AML-193 (cell line): ENCODE results near the gene RAB11FIP4.

Experiments used
- DNase-seq, 2 experiments: peaks; one replicate each; lab custom pipeline; 2025; lab: John Stamatoyannopoulos, UW

Gene RAB11FIP4

DNA sequence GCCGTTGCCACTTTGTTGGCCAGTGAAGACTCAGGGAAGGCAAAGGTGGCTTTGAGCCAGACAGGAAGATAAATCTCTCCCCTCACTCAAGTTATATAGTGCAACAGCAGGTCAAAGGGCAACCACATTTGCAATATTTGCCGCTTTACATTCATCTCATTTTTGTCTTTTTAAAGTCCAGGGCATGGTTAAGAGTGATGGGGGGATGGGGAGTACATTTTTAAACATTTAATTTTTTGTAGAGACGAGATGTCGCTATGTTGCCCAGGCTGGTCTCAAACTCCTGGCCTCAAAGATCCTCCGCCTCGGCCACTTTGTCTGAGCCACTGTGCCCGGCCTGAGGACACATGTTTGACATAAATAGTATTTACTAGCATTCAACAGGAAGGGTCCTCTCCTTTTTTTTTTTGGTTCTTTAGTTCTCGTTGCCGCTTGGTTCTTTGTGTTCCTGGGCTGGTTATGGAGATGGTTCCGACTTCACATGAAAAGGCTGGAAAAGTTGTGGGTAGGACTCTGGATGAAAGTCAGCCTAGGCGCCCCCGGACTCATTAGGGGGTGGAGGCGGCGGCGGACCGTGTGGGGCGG is 95.7 kb downstream of the RAB11FIP4 start:
- no peak for DNase-seq

DNA sequence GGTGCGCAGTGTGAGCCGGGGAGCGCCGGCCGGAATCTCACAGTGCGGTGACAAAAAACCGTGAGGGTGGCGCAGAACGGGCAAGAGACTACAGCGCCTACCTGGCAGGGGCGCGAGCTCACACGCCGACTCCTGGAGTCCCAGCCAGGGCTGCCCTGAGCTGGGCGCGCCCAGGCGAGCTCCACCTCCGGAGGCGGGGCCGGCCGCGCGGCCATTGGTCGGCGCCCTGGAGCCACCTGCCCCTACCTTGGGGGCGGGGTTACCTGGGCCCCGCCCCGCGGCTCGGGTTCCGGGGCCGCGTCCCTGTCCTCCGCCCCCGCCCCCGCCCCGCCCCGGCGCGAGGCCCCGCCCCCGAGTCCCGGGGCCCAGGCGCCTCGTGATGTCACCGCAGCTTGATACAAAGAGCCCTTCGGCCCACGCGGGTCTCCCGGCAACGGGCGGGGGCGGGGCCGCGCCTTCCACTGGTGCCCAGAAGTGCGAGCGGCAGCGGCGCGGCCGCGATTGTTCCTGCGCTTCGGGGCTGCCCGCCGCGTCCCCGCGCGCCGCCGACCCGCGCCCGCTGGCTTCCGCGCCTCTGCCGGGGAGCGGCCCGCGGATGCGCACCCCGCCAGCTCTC is 96.3 kb downstream of the RAB11FIP4 start:
- peak in 1 of 2 experiments; percentile 9 for DNase-seq

DNA sequence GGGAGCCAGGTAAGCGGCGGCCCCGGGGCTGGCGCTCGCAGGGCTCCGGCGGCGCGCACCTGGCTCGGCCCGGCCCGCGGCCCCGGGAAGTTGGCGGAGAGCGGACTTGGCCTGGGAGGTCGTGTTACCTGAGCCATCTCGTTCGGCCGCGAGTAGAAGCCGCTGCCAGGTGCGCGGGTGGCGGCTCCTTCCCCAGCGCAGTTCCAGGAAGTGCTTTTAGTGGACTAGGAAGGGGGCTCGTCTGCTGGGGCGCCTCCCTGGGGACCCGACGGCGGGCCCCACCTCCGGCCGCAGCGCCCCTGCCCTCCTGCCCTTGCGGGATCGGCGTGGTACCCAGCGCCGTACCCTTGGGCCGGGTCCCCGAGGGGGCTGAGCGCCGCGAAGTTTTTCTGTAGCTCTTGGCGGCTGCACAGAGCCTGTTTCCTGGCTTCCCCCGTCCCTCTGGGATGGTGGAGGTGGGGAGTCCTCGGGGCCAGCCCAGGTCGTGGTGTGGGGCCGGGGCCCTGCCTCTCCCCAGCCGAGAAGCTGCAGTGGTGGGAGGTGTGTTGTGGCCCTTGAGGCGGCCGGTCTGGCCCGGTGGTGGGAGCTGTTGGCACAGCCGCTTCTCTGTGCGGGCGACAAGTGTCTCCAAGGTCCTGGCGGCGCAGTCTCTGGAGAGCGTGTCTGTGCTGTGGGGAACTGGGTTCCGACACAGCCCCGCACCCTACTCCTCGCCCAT is 96.9 kb downstream of the RAB11FIP4 start:
- no peak for DNase-seq

DNA sequence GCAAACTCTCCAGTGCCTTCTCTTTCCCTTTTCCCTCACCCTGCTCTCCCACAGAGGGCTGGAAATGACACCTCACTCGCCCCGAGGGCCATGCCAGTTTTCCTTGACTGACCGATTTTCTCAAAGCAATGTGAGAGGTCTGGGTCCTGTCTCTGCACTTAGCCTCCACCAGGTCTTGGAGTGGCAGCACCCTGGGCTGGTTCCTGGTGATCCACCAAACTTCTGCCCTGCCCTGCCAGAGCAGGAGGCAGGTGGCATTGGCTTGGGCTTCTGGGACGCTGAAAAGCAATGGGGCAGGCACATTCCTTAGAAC is 97.5 kb downstream of the RAB11FIP4 start:
- no peak for DNase-seq

DNA sequence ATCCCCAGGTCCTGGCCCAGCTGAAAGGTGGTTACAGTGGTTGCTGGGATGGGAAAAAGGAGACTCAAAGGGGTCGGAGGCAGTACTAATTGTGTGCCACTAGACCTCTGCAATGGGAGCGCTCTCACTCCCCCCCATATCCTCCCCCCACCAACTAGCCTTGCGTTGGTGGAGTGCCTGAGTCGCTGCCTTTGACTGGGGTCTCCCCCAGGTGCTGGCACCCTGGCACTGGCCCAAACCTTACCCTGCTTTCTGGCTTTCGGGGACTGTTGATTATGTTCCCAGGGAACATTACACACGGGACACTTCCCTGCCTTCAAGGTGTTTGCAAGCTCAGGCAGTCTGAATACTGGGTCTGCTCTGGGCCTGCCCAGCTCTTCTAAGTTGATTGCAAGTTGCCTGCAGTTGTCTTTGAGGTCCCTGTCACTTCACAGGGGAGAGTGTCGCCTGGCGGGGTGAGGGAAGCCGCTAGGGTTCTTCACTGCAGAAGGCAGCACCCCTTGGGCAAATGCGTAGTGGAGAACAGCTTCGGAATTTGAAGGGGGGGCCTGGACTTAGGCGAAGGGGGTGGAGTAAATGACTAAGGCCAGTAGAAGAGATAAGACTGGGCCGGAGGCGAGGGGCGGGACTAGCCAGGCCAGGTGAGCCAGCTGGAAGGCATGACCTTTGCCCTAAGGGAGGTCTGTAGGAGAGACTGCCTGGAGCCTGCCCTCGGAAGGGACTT is 98.0 kb downstream of the RAB11FIP4 start:
- DNase-seq = no peak

DNA sequence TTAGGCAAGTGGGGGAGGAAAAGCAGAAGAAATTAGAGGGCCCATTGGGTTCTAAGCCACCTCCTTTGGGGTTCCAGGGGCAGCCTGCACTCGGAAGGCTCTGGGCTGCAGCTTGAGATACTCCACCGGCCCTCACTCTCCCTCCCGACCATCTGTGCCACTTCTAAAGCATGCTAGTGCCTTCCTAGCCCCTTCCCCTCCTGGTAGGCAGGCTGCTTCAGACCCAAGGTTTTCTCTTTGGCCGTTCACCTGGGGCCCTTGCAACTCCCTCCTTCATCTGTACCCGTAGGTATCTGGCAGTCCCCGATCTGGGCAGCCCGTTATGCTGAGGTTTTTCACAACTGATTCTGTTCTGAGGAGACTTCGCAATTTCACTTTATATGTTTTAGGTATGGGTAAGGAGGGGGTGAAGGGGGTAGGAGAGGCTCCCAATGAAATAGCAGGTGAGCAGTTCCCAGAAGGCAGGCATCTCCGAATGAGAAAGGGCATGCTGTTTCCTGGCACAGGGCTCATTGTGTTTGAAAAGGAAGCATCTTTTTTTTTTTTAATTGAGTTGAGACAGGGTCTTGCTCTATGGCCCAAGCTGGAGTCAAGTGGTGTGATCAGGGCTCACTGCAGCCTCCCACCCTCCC is 98.7 kb downstream of the RAB11FIP4 start:
- no peak for DNase-seq

DNA sequence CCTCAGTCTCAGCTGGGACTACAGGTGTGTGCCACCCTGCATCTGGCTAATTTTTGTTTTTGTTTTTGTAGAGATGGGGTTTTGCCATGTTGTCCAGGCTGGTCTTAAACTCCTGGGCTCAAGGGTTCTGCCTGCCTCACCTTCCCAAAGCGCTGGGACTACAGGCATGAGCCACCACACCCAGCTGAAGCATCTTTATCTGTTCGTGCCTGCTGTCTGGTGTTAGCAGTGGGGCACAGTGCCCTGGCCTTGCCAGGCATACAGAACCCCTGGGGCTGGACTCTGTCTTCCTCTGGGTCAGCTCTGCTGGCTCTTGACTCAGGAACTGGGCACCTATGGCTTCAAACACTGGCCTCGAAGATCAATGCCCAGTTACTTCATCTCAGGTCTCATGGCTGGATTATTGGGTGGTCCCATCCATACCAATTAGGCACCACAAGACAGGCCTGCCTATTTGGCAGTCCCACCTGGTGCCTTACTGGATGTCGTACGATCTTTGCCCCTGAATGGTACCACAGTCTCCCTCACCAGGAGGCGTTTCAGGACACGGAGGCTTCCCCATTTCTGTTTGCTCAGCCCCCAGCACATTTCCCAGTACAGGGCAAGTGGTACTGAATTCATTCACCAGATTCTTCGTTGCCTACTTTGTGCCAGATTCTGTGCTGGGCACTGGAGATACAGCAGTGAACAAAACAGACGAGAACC is 99.3 kb downstream of the RAB11FIP4 start:
- DNase-seq = no peak

DNA sequence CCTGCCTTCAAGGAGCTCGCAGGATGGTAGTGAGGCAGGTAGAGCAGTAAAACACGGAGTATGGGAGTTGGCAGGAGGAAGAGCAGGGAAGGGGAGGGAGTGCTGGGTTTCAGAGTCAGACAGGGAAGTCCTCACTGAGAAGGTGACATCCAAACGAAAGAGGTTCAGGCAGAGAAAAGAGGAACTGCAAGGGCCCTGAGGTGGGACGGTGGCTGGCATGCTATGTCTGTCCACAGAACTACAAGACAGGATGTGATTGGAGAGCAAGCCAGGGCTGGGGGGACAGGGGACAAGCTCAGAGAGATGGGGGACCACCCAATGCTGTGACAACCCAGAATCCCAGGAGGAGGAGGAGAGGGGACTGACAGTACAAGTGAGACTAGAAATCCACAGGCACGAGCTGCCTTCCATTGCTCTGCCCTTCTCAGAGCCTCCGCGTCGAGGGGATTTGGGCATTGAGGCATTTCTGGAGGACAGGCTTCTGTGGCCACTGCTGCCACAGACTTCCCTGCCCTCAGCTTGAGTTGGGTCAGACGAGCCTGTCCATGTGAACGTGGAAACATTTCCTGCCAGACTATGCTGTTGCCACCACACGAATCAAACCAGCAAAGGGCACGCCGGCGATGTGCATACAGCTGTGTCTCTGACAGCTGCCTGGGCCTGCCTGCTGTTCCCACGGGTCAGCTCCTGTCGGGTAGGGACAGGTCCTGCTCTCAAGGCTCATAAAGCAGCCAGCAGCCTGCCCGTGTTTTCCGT is 100.1 kb downstream of the RAB11FIP4 start:
- peak; percentile 30 to 31 for DNase-seq

DNA sequence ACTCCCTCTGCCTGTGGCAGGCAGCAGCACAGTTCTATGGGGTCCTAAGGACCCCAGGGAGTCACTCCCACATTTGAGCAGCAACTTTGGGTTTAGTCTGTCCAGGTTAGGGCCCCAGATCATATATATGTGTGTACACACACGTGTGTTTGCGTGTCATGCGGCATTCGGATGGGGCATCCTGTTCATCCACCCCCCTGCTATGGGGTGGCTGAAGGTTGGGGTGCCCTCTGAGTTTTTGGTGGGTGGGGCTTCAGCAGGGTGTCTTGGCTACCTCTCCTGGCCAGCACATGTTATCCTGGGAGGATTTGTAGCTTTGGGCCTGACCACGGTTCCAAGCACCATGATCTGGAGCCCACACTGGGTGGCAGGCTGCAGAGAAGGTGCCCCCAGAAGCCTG is 100.7 kb downstream of the RAB11FIP4 start:
- DNase-seq = no peak

DNA sequence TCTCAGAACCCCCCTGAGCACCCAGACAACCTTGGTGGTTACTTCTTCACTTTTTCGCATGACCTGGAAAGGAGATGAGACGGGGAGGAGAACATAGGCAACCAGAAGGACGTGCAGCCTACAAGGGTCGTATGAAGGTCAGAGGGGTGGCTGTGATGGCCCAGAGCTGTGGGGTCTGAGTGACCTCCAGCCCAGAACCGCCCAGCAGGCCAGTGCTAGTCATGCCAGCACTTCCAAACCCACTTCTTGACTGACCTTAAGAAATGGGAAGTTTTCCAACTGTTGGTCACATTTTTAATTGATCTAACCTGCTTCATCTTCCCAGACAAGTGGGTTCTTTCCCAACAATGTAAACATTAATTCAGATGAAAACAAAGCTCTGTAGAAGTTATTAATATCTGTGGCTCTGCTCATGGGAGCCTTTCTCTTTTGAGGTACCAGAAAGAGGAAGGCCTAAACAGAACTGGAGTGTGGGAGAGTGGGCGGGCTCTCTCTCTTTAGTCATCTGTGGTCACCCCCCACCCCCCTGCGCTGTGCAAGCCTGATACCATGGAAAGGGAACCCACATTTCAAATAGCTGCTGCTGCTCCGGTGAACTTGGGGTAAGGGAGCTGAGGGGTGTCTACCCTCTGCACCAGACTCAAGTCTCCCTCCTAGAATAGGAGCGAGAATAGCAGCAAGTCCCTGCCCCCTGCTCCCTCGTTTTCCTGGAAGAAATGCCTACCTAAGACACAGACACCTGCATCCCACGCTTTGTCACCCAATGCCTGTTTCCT is 101.6 kb downstream of the RAB11FIP4 start:
- DNase-seq = peak; percentile 51 to 61

DNA sequence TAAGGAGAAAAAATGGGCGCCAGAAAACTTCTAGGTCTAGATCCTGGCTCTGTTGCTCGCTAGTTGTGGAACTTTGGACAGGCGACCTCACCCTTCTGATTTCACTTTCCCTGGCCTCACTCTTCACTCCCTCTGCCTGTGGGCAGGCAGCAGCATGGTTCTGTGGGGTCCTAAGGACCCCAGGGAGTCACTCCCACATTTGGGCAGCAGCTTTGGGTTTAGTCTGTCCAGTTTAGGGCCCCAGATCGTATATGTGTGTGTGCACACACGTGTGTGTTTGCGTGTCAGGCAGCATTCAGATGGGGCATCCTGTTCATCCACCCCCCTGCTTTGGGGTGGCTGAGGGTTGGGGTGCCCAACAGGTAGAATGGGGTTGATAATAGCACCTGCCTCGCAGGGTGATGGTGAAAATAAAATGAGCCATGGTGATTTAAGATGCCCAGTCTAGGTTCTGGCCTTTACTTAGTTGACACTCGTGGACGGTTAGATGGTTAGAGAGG is 102.2 kb downstream of the RAB11FIP4 start:
- DNase-seq = no peak

DNA sequence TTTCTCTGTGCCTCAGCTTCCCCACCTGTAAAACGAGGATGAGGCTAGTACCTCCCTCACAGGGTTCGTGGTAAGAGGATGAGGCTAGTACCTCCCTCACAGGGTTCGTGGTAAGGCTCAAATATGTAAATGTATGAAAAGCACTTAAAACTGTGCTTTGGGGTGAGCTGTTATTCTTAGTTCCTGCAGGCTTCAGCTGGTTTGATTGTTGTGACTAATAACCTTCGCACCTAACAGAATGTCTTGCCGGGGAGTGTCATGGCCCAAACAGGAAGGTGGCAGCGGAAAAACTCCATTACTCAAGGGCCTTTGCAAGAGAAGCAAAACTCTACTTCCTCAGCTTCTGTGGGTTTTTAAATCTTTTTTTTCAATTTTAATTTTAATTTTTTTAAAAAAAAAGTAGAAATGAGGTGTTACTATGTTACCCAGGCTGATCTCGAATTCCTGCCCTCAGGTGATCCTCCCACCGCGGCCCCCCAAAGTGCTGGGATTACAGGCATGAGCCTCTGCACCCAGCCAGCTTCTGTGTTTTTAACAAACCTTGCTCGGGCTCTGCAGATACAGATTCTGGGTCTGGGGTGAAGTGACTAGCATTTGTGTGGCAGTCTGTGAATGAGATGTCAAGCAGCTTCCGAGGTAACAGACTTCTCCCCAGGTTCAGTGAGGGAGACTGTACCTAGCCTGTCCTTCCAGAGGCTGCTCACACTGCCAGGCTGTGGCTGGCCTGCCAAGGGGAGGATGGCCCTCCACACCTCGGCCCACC is 103.0 kb downstream of the RAB11FIP4 start:
- peak; percentile 51 to 57 for DNase-seq

DNA sequence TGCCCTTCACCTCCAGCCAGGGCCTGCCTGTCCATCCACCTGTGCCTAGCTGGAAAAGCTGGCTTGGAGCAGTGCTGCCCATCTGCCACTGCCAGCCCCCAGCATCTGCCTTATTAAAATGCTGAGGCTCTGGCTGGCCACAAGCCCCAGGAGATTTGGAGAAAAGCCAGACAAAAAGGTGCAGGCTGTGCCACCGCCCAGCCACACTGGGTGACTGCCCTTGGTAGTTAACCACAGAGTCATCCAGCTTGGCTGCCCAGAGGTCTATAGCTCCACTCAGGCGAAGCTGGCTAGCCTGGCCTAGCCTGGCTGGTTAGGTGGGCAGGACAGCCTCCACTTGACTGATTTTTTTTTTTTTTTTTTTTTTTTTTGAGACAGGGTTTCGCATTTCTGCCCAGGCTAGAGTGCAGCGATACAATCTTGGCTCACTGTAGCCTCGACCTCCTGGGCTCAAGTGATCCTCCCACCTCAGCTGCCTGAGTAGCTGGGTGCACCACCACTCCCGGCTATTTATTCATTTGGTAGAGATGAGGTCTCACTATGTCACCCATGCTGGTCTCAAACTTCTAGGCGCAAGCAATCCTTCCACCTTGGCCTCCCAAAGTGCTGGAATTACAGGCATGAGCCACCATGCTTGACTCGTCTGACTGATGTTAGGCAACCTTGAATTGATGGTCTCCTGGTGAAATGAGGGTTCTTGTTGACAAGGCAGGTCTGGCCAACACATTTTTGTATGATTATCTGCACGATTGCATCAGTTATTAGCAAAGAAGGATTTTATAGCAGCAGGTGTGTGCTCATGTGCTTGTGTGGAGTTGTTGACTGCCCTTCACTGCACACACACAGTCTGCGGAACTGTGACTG is 103.8 kb downstream of the RAB11FIP4 start:
- DNase-seq = no peak

DNA sequence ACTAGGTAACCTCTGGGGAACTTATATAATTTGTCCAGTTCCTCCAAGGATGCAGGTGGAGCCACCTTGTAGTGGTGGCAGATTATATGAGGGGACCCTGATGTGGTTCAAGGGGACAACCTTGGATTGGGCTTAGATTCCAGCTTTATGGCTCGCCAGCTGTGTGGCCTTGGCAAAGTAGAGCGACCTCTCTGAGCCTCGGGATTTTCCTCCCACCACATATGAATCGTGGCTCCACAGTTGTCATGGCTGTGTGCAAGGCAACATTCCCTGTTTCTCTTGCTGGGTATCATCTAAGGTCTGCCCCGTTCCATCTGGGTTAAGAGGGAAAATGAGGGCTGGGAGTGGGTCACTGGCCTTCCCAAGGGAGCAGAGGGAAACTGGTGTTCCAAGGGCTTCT is 104.6 kb downstream of the RAB11FIP4 start:
- no peak for DNase-seq

DNA sequence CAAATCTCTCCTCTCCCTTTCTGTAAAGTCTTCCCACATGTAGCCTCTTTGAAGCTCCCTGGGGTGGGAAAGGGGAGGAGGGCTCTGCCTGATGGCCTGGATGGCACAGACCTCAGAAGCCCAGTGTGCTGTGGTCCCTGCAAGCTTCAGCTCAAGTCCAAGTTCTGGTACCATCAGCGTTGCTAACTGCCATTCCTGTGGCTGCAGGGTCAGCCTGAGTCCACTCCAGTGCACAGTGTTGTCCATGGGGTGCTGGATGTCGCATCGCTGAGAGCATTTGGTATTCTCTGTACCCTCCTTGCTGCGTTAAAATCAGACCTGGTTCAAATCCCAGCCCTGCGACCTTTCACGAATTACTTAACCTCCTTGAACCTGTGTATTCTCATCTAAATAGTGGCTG is 105.1 kb downstream of the RAB11FIP4 start:
- DNase-seq = no peak

DNA sequence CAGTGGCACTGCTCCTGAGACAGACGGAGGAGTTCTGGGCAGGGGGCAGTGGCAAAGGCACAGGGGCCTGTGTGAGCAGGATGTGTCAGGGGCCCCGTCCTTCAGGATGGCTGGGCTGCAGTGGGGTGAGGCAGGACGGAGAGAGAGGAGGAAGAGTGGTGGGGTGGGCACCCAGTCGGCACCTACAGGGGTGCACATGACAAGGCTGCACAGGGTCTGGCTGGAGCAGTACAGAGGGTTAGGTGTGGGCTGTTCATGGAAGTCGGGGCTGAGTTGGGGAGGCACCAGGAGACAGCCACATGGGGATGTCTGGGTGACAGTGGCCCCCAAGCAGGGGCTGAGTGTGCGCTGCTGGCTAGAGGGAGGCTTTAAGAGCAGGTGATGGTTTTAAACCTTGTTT is 106.0 kb downstream of the RAB11FIP4 start:
- no peak for DNase-seq

DNA sequence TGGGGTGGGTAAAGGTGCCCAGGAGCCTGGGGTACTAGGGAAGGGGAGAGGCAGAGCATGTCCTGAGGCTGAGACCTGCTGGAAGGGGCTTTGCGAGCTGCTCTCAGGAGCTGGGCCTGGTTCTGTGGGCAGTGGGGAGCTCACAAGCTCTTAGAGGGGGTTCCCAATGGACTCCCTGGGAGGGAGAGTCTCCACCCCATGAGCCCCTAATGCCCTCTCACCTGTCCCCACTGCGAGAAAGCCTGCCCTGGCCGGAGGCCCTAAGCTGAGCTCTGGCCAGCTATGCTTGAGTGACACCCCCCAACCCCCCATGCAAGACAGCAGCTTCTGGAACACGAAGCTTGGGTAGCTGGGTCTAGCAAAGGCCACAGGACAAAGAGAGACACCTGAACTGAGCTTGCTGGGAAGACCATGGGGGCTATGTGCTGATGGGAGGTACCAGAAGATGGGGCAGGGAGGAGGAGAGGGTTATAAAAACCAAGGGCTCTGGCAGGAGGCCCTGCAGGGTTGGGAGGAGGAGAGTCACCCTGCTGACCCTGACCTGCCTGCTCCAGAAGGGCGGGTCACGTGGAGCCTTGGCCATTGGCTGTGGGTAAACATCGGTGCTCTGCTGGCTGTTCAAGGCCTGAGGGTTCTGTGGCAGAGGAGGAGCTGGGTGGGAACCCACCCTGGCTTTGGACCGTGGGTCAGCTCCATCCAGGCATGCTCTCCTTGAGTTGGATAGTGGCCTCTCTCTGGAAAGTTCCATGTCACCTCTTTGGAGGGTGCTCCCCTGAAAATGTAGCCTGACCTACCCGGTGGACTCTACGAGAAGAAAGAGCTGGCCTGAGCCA is 106.7 kb downstream of the RAB11FIP4 start:
- DNase-seq = no peak
